Suprapubic skin (tissue), 3 donors: Measurements from ENCODE around the gene SLC7A4.

ENCODE experiments used
- POLR2A ChIP-seq, 2 donors: fragments of 450-650 bp; IDR thresholded peaks; one replicate each; pipeline ENCODE4 v1.6.1; 2017; ENCODE audit warnings: antibody characterized with exemption in 2 of 2, mild to moderate bottlenecking in 2 of 2, moderate library complexity in 2 of 2
- TF ChIP-seq, protein P1 (sequence below), 2 donors: fragments of 200-600 bp in 1 of 2; fragments of 450-650 bp in 1 of 2; sonication (generic) in 1 of 2; IDR thresholded peaks; one replicate each; pipeline ENCODE4 v1.5.1; 2016 to 2019; ENCODE audit warnings: antibody characterized with exemption in 2 of 2, mild to moderate bottlenecking in 1 of 2, moderate library complexity in 1 of 2

DNA sequence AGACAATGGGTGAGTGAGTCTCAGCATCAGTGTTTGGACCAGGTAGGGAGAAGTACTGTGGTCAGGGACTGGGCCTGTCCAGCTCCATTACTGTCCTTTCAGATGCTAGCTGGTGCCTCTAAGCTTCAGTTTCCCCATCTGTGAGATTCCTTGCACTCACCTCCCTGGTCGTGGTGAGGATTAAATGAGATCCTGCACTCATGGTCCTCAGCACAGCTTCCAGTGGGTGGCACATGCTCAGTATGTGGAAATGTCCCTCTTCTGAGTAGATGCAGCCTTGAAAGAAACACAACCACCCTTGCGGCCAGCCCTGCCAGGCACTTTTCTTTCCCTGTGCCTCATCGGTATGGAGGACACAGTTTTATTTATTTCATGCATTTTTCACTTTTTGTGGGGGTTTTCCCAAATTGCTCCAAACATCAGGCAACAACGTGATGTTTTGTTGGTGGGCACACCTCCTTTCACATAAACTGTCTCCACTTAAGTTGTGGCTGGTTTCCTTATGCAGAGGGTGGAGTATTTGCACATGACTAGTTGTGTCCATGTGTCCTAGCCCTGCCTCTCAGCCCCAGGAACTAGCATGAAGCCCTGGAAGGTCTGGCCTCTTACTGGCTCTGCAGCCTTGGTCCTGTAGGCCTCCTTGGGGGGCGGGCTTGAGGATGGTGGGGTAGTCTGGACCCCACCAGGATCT lies 49.1 kb downstream of the SLC7A4 start:
- TF ChIP-seq, protein P1, sequence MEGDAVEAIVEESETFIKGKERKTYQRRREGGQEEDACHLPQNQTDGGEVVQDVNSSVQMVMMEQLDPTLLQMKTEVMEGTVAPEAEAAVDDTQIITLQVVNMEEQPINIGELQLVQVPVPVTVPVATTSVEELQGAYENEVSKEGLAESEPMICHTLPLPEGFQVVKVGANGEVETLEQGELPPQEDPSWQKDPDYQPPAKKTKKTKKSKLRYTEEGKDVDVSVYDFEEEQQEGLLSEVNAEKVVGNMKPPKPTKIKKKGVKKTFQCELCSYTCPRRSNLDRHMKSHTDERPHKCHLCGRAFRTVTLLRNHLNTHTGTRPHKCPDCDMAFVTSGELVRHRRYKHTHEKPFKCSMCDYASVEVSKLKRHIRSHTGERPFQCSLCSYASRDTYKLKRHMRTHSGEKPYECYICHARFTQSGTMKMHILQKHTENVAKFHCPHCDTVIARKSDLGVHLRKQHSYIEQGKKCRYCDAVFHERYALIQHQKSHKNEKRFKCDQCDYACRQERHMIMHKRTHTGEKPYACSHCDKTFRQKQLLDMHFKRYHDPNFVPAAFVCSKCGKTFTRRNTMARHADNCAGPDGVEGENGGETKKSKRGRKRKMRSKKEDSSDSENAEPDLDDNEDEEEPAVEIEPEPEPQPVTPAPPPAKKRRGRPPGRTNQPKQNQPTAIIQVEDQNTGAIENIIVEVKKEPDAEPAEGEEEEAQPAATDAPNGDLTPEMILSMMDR (IDR thresholded peaks at IDR 0.05) = no peak
- no peak for TF ChIP-seq POLR2A (IDR thresholded peaks at IDR 0.05)
